ENCODE results near the gene TOP1. TPM values are rescaled to one million over a fixed set of nuclear protein-coding genes. Genes with fewer than 3 reads are reported as not detected.

Gene TOP1
- total and polyA plus RNA-seq, 9 of the 15 experiments (the other 6 are each of a cell fraction or from before 2014, with no cell fraction given): 26.4 to 127 (median 39.6) TPM

- no TSS peak for BruUV-seq (replicated peaks)
- POLR2A ChIA-PET: interaction anchor here (1.2 kb wide), 1 partner anchor 14 kb away, joined by 6 read pairs; no protein-coding TSS in a partner anchor
- Histone ChIP-seq H3K4me2 (ENCODE audit: insufficient read depth, low read length) (no peak overlapping the region), H3K9me1 (ENCODE audit: control insufficient read depth, insufficient read depth, low read length) (no peaks in the 10 kb centered on the region), H3K4me1 (replicated peaks in 1 of 2; ENCODE audit: control insufficient read depth in 2 of 2, insufficient read depth in 2 of 2, low read length in 2 of 2) (peaks cover 5 to 8% of the 10 kb centered on the region in 2 experiments; a peak in 4 of 5 replicates), H3K9me3 (replicated peaks; ENCODE audit: control insufficient read depth, insufficient read depth, low read depth, low read length) (no peaks in the 10 kb centered on the region), H3K27me3 (ENCODE audit: control insufficient read depth in 2 of 2, insufficient read depth in 2 of 2, low read length in 2 of 2) (no peaks in the 10 kb centered on the region), H3K9ac (ENCODE audit: insufficient read depth in 1 of 2, low read depth in 2 of 2, low read length in 2 of 2) (no peak overlapping the region), H3K36me3 (ENCODE audit: control insufficient read depth, insufficient read depth, low read length) (no peaks in the 10 kb centered on the region), H4K20me1 (replicated peaks; ENCODE audit: control insufficient read depth, insufficient read depth, low read length) (no peaks in the 10 kb centered on the region), H3K27ac (ENCODE audit: extremely low read depth, low read depth, low read length) (no peak overlapping the region), H3K79me2 (ENCODE audit: control insufficient read depth, insufficient read depth, low read length) (no peaks in the 10 kb centered on the region), H3K4me3 (no peak overlapping the region), H2AFZ (ENCODE audit: low read depth, low read length) (peak overlapping the region; percentile 46; the same call in 1 of the 2 replicates)
- DNase-seq (ENCODE audit: extremely low read depth in 1 of 4, low spot score in 3 of 4) (no peak), ATAC-seq (no peak), FAIRE-seq (no peak)
- intact Hi-C loops (cut with micrococcal nuclease) (no loop called here), in situ Hi-C loops (cut with MboI) (no loop called here)
- CTCF ChIA-PET (ENCODE audit: low intra/inter-chr PET ratio): no interaction called here
- TF ChIP-seq ZNF512 (tag; IDR thresholded peaks at IDR 0.05): peak; percentile 78; the same call in 1 of the 2 replicates
- TF ChIP-seq NCOA6 (IDR thresholded peaks at IDR 0.05): no peak
- WGBS (ENCODE audit: insufficient coverage, low coverage, missing lambda C conversion rate): 65% methylated on average over 1 of the region's 1 CpG
These were observed 32.3 kb upstream of the TOP1 start for GRCh38 chr20:40996326-40996725.

GRCh38 chr20:40997116-40997515, 31.5 kb upstream of the TOP1 start:
- no peaks in the 10 kb centered on the region for H3K9me3 ChIP-seq (replicated peaks; ENCODE audit: control insufficient read depth, insufficient read depth, low read depth, low read length)
- POLR2A ChIA-PET: interaction anchor here (1.2 kb wide), 1 partner anchor 13 kb away, joined by 6 read pairs; no protein-coding TSS in a partner anchor
- no peaks in the 10 kb centered on the region for H3K4me1 ChIP-seq (replicated peaks in 1 of 2; ENCODE audit: control insufficient read depth in 2 of 2, insufficient read depth in 2 of 2, low read length in 2 of 2)
- WGBS (ENCODE audit: insufficient coverage, low coverage, missing lambda C conversion rate): 83% methylated on average over 6 of the region's 6 CpGs
- no peak overlapping the region for H3K4me2 ChIP-seq (ENCODE audit: insufficient read depth, low read length)
- in situ Hi-C loops (cut with MboI): no loop called here
- peak overlapping the region; percentile 53; the same call in 1 of the 2 replicates for H2AFZ ChIP-seq (ENCODE audit: low read depth, low read length)
- no peak overlapping the region for H3K27ac ChIP-seq (ENCODE audit: extremely low read depth, low read depth, low read length)
- H3K27me3 ChIP-seq (ENCODE audit: control insufficient read depth in 2 of 2, insufficient read depth in 2 of 2, low read length in 2 of 2): no peaks in the 10 kb centered on the region
- ATAC-seq (no peak; the same call in 2 of the 3 replicates), FAIRE-seq (no peak), DNase-seq (ENCODE audit: extremely low read depth in 1 of 4, low spot score in 3 of 4) (no peak)
- intact Hi-C loops (cut with micrococcal nuclease): no loop called here
- CTCF ChIA-PET (ENCODE audit: low intra/inter-chr PET ratio): no interaction called here
- no TSS peak for BruUV-seq (replicated peaks)
- H3K9ac ChIP-seq (ENCODE audit: insufficient read depth in 1 of 2, low read depth in 2 of 2, low read length in 2 of 2): no peak overlapping the region
- H4K20me1 ChIP-seq (replicated peaks; ENCODE audit: control insufficient read depth, insufficient read depth, low read length): no peaks in the 10 kb centered on the region
- H3K9me1 ChIP-seq (ENCODE audit: control insufficient read depth, insufficient read depth, low read length): no peaks in the 10 kb centered on the region
- no peaks in the 10 kb centered on the region for H3K79me2 ChIP-seq (ENCODE audit: control insufficient read depth, insufficient read depth, low read length)
- H3K36me3 ChIP-seq (ENCODE audit: control insufficient read depth, insufficient read depth, low read length): no peaks in the 10 kb centered on the region
- no peak overlapping the region for H3K4me3 ChIP-seq
- TF ChIP-seq E4F1 (CRISPR knock-in tag; IDR thresholded peaks at IDR 0.05; ENCODE audit: borderline replicate concordance) (no peak), ESRRA (IDR thresholded peaks at IDR 0.05; ENCODE audit: borderline replicate concordance, low read depth) (no peak), RHOXF2B (CRISPR knock-in tag; conservative IDR thresholded peaks at IDR 0.05) (no peak), ZNF140 (CRISPR knock-in tag; IDR thresholded peaks at IDR 0.05) (no peak), CCAR2 (IDR thresholded peaks at IDR 0.05; ENCODE audit: low read depth, low read length) (no peak), SP1 (CRISPR knock-in tag; IDR thresholded peaks at IDR 0.05) (no peak), SMAD3 (CRISPR knock-in tag; conservative IDR thresholded peaks at IDR 0.05) (no peak), MLLT1 (IDR thresholded peaks at IDR 0.05) (no peak), PTRF (tag; IDR thresholded peaks at IDR 0.05) (no peak), HCFC1 (IDR thresholded peaks at IDR 0.05; ENCODE audit: low read depth, low read length) (no peak)
